Measurements from ENCODE around the gene SPAG8. TPM values are rescaled to one million over a fixed set of nuclear protein-coding genes. Genes with fewer than 3 reads are reported as not detected.

The SPAG8 gene
- total and polyA plus RNA-seq, 10 of the 15 experiments (the other 5 are each of a cell fraction or from before 2014, with no cell fraction given), result 0.40 to 1.1 (median 0.72) TPM

GRCh38 chr9:35793461-35793860 lies 18.6 kb downstream of the SPAG8 start:
- Histone ChIP-seq H4K20me1 (ENCODE audit: control insufficient read depth, insufficient read depth) (no peaks in the 10 kb centered on the region; the same call in 1 of the 2 replicates), H3K4me1 (ENCODE audit: control insufficient read depth, insufficient read depth, low read length) (peaks cover 17% of the 10 kb centered on the region), H3K27ac (ENCODE audit: control insufficient read depth, insufficient read depth) (no peak overlapping the region), H3K79me2 (ENCODE audit: control insufficient read depth, insufficient read depth, low read length) (no peaks in the 10 kb centered on the region), H3K36me3 (ENCODE audit: control insufficient read depth in 2 of 2, insufficient read depth in 2 of 2, low read length in 1 of 2) (no peaks in the 10 kb centered on the region; a peak in 2 of 4 replicates), H3K9me3 (replicated peaks; ENCODE audit: control insufficient read depth, insufficient read depth, low read length) (no peaks in the 10 kb centered on the region), H3K4me3 (no peak overlapping the region), H3K4me2 (ENCODE audit: control insufficient read depth, insufficient read depth) (no peak overlapping the region), H3K9ac (ENCODE audit: control insufficient read depth, insufficient read depth, low read length) (no peak overlapping the region), H2AFZ (ENCODE audit: control insufficient read depth, low read depth, low read length) (no peak overlapping the region), H3K27me3 (replicated peaks in 1 of 2; ENCODE audit: control insufficient read depth in 2 of 2, insufficient read depth in 2 of 2, low read length in 1 of 2) (no peaks in the 10 kb centered on the region)
- ATAC-seq (no peak), DNase-seq (ENCODE audit: low read depth, low spot score) (no peak), FAIRE-seq (no peak)
- CTCF ChIA-PET, result interaction anchor here (1.4 to 2.3 kb wide), 2 partner anchors 30 to 89 kb away, joined by 5 to 6 read pairs; no protein-coding TSS in a partner anchor
- RAD21 ChIA-PET (ENCODE audit: unreplicated experiment), result no interaction called here
- no peak for TF ChIP-seq BCL11A (IDR thresholded peaks at IDR 0.05; ENCODE audit: low read depth, low read length)
- TF ChIP-seq E2F8 (IDR thresholded peaks at IDR 0.05; ENCODE audit: low read depth, partially characterized antibody), result no peak
- no peak for TF ChIP-seq EP300 (IDR thresholded peaks at IDR 0.05; ENCODE audit: borderline replicate concordance in 1 of 2, control insufficient read depth in 1 of 2, low read depth in 2 of 2, low read length in 2 of 2)
- TF ChIP-seq STAT3 (IDR thresholded peaks at IDR 0.05; ENCODE audit: low read depth, low read length), result no peak
- TF ChIP-seq CHD1 (IDR thresholded peaks at IDR 0.05; ENCODE audit: low read depth, low read length), result no peak
- TF ChIP-seq MTA3 (IDR thresholded peaks at IDR 0.05; ENCODE audit: borderline replicate concordance, low read length), result no peak
- no peak for TF ChIP-seq IRF5 (IDR thresholded peaks at IDR 0.05; ENCODE audit: borderline replicate concordance)
- TF ChIP-seq ZNF207 (IDR thresholded peaks at IDR 0.05; ENCODE audit: borderline replicate concordance), result no peak
- no TSS peak for BruUV-seq (replicated peaks)
- WGBS (ENCODE audit: insufficient coverage, insufficient replicate concordance, low lambda C conversion rate, missing lambda C conversion rate), result 94% methylated on average over 2 of the region's 2 CpGs
- POLR2A ChIA-PET, result no interaction called here
- SMC1A ChIA-PET (ENCODE audit: uncharacterized antibody, unreplicated experiment), result no interaction called here
- in situ Hi-C loops (cut with MboI) (no loop called here), intact Hi-C loops (cut with micrococcal nuclease; ENCODE audit: unreplicated experiment) (no loop called here)

All from GM12878 (cell line).